ENCODE results near the gene PEF1.

DNA sequence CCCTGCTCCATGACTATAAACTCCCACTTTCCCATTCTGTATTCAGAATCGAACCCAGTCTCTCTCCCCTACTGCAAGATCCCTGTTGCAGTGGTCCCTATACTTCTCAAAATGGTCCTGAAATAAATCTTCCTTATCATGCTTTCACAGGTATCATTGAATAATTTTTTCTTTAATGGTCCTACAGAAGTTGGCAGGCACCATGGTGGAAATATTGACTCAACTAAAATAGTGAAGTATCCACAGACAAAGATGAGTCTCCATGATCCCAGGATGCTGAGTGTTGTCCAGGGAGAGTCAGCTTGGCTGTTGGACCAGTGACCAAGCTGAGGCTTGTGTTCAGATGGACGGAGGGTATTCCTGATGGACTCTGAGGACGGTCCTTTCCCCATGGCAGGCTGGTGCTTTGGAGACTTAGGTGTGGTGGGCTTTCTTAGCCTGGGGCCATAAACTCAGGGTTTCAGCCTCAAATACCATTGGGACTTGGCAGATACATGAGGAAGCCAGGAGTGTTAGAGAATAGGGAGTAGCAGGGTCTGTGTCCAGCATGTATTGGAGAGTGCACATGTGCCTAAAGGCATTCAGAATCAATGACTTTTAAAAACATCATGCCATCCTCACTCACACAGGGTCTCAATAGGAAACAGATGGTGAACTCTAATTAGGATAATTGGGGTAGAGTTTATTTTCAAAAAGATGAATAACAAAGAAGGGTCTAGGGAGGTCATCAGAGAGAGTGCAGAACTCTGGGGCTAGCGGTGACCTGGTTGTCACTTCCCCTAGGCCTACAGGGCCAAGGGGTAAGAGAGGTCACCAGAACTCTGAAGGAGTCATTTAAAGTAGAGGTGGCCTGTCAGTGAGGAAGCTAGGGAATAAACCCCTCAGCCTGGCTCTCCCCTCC, 48.6 kb downstream of the PEF1 start:
- TF ChIP-seq, protein P1, sequence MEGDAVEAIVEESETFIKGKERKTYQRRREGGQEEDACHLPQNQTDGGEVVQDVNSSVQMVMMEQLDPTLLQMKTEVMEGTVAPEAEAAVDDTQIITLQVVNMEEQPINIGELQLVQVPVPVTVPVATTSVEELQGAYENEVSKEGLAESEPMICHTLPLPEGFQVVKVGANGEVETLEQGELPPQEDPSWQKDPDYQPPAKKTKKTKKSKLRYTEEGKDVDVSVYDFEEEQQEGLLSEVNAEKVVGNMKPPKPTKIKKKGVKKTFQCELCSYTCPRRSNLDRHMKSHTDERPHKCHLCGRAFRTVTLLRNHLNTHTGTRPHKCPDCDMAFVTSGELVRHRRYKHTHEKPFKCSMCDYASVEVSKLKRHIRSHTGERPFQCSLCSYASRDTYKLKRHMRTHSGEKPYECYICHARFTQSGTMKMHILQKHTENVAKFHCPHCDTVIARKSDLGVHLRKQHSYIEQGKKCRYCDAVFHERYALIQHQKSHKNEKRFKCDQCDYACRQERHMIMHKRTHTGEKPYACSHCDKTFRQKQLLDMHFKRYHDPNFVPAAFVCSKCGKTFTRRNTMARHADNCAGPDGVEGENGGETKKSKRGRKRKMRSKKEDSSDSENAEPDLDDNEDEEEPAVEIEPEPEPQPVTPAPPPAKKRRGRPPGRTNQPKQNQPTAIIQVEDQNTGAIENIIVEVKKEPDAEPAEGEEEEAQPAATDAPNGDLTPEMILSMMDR (IDR thresholded peaks at IDR 0.05; ENCODE audit: low read depth, low read length), result no peak
- TF ChIP-seq EZH2phosphoT487 (IDR thresholded peaks at IDR 0.05; ENCODE audit: low read depth), result no peak
